ENCODE results near the gene WAC.
A peak's percentile ranks its signal among the peaks of the same experiment; 100 is the strongest.
"Not testable (repeated sequence)": the region's sequence is repeated elsewhere in the genome, so short reads cannot be mapped to it uniquely, and the experiment has no call there.

Gene WAC

DNA sequence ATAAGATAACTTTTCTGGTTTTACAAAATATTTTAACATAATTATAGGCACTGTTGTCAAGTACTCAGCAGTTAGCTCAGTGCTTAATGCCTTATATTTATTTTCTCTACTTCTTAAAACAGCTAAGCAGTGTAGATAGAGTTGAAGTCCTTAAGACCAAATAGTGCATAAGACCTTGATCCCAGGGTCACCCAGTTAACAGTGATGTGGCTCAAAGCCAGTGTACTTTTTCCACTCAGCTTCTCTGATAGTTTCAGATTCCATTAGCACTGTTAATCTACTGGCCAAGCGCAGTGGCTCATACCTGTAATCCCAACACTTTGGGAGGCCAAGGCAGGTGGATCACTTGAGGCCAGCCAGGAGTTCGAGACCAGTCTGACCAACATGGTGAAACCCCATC lies 83.6 kb downstream of the WAC start:
- DNase-seq (ENCODE audit: low spot score), result no peak

DNA sequence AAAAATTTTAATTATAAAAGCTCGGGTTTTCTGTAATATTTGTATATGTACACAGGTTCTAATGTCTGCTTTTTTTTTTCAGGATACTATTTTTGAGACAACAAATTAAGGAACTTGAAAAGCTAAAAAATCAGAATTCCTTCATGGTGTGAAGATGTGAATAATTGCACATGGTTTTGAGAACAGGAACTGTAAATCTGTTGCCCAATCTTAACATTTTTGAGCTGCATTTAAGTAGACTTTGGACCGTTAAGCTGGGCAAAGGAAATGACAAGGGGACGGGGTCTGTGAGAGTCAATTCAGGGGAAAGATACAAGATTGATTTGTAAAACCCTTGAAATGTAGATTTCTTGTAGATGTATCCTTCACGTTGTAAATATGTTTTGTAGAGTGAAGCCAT lies 86.5 kb downstream of the WAC start:
- DNase-seq (ENCODE audit: low spot score), result no peak

DNA sequence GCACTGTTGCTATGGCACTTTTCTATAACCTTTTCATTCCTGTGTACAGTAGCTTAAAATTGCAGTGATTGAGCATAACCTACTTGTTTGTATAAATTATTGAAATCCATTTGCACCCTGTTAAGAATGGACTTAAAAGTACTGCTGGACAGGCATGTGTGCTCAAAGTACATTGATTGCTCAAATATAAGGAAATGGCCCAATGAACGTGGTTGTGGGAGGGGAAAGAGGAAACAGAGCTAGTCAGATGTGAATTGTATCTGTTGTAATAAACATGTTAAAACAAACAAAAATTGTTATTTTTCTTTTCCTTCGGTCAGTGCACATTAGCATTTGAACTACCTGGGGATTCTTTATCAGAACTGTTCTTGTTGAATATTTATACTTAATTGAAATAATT lies 87.3 kb downstream of the WAC start:
- no peak for DNase-seq (ENCODE audit: low spot score)

DNA sequence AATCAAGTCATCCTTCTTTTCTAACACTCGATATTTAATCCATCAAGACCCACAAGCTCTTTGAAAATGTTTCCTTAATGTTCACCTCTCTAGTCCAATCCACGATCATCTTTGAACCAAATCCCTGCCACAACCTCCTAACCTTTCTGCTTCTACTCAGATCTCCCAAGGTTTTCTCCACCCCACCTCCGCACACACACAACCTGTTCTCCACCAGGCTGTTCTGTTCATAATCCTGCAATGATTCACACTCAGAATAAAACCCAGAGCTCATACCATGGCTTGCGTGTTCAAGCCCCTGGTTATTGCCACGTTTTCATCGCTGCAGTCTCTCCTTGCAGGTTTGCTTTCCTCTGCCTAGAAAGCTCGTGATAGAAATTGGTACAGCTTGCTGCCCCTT lies 90.6 kb downstream of the WAC start:
- DNase-seq (ENCODE audit: low spot score), result no peak

DNA sequence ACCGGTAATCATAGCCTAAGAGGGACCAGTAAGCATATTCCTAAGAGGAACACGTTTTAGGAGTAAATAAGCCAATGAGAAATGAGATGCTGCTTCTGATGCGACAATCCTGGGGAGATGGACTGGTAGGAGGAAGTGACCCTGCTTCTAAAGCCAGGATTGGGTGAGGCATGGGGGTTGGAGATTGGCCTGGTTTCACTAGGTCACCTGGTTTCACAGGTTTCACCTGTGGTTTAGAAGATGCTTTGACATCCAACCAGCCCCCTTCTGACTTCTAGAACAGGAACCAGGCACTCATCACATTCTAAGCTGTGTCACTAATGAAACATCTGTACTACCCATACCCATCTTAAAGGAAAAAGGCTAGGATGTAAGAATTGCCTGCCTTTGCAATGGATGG lies 91.4 kb downstream of the WAC start:
- no peak for DNase-seq (ENCODE audit: low spot score)

DNA sequence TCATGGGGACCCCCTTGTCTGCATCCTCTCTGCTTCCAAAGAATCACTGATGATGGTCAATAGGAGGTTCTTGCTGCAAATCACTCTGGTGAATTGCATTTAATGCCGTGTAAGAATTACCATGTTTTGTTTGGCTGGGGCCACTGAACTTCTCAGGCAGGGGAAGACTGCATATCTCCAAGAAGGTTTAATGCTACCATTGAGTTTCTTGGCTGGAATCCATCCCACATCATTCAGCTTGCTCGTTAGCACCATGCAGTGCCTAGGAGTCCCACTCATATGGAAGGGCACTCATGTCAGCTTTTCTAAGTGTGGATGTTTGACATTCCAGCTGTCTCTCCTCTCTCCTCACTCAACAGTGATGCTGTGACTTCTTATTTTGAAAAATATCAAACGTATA lies 94.2 kb downstream of the WAC start:
- DNase-seq (ENCODE audit: low spot score), result no peak

DNA sequence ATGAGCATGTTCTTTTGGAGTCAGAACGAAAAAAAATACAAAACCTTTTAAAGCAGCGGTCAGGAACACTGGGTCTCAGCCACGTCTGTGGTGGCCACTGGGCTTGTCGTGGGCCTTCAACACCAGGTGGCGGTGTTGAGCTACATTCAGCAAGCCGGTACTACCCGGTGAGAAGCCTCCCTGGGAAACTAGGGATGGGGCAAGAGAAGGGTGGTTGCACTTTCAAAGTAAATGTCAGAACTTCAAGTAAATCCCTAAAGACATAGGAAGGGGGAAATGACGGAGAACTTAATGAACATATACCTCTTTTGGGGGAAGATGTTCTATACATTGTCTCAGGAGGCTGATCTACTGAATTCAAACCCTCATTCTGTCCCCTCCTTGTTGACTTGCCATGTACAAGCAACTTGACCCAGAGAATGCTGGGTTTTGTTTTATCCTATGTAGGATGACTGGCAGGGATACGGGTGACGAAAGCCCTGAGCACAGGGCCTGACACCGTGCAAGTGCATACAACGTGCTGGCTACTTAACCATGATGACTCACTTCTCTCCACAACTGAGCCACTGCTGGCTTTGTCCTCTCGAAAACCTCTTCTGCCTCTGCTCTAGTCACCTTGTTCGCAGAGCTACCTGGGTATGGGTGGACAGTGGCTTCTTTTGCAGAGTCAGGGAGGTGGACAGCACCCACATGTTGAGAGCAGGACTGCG lies 95.4 kb downstream of the WAC start:
- DNase-seq (ENCODE audit: low spot score), result peak; percentile 66

DNA sequence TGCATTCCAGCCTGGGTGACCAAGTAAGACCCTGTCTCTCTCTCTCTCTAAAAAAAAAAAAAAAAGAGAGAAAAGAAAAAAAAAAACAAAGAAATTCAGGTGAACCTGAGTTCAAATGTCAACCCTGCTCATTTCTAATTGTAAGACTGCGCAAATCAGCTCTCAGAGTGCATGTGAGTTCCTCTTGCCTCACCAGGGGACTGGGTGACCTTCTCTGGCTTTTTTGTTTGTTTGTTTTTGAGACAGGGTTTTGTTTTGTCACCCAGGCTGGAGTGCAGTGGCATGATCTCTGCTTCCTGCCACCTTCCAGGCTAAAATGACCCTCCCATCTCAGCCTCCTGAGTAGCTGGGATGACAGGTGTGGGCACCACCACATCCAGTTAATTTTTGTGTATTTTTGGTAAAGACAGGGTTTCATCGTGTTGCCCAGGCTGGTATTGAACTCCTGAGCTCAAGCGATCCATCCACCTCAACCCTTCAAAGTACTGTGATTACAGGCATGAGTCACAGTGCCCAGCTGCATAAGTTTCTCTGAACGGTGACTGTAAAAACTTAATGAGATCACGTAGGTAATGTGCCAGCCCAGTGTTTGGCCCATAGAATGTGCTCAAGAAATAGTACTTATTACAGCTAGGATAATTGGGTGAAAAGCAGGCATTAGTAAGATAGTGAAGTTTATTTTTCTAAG lies 99.1 kb downstream of the WAC start:
- DNase-seq (ENCODE audit: low spot score), result peak; percentile 35

DNA sequence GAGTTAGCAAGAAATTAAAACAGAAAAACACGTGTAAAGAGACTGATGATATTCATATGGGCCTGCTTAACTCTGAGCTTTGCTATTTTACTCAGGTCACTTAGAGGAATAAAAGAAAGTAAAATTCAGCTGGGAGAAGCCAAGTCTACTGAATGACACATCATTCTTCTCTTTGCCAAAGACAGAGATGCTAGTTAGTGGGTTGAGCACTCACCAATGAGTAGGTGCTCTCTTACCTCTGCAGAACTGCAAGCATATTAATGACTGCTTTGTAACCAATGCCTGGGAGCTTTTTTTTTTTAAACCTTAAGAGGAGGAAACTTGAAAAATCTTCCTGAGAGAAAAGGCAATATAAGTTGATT lies 99.6 kb downstream of the WAC start:
- DNase-seq (ENCODE audit: low spot score), result no peak

DNA sequence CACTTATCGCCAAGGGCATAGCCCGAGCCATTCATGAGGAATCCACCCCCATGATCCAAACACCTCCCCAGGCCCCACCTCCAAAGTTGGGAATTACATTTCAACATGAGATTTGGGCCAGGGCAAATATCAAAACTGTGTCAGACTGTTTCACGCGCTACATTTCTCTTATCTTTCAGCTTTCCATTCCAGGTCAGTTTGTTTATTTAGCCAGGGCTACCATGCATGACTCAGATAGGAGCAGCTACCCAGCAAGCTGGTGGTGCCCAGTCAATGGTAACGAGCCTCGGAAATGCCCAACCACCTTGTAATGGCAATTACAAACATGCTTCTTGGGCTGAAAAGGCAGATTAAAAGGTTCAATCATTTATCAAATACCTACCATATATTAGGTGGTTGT lies 100.8 kb downstream of the WAC start:
- no peak for DNase-seq (ENCODE audit: low spot score)

DNA sequence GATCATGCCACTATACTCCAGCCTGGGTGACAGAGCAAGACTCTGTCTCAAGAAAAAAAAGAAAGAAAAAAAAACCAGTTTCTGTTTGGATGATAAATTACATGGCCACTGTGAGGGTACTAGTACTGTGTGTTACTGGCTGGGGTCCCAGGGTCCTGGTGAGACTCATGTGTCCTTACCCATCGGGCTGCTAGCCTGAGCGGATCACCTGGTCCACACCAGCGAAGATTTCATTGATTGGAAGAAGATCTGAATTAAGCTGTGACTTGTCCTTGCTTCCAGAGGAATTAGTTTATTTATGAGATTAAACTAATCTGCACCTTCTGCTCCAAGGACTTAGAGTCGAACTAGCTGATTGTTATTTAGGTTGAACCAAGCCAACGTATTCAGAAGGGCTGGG lies 104.4 kb downstream of the WAC start:
- DNase-seq (ENCODE audit: low spot score), result no peak

DNA sequence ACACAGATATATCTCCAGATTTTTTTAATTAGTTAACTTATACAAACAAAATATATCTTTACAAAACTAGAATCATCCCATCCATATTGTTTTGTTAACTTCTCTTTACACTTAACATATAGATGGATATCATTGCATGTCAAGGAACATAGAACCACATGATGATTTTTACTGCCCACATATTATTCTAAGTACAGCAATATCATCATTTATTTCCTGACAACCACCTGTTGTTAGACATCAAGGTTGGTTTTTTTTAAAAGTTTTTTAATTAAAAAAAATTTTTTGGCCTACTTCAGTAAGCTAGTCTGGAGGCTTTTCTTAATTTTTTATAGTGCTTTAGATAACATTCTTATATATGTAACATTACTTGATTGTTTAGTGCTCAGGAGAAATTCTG lies 105.5 kb downstream of the WAC start:
- no peak for DNase-seq (ENCODE audit: low spot score)

DNA sequence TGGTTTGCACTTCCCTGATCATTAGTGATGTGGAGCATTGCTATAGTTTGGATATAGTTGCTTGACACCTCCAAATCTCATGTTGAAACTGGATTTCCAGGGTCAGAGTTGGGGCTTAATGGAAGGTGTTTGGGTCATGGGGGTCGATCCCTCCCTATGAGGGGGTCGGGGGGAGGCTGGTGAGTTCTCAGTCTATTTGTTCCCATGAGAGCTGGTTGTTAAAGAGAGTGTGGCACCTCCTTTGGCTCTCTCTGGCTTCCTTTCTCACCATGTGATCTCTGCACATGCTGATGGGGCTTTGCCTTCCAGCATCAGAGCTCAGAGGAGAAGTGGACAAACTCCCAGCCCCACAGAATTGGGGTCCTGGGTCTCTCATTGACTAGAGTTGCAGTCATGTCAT lies 107.6 kb downstream of the WAC start:
- DNase-seq (ENCODE audit: low spot score), result no peak

DNA sequence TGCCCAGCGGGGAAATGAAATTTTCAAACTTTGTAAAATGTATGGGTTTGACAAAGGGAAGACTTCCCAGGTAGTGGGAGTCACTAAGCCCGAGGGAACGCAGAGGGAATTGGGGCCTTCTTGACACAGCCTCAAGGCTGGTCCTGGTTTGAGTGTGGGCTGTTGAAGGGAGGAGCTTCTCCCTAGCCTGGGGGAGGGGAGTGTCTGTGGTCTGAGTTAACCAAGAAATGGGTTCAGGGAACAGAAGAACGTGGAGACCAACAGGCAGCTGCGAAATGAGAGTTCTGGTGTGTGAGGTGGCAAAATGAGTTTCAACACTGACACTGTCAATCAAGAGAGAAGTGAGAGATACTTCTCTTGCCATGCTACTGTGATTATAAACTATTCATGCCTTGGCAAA lies 111.7 kb downstream of the WAC start:
- no peak for DNase-seq (ENCODE audit: low spot score)

DNA sequence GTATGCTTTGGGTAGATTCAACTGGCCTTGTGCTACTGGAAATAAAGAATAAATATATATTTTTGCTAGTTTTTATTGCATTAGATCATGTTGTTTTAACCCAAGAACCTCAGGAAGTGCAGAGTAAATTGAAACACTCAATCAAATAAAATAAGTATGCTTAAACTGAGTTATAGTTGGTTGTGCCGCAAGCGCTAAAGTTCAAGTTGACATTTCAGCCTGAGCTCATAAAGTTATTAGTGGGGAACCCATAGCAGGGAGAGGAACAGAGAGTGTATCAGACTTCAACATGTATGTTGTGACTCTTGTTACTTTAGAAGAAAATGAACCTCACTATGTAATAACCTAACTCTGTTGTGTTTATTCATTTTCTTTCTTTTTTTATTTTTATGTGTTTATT lies 119.2 kb downstream of the WAC start:
- no peak for DNase-seq (ENCODE audit: low spot score)

DNA sequence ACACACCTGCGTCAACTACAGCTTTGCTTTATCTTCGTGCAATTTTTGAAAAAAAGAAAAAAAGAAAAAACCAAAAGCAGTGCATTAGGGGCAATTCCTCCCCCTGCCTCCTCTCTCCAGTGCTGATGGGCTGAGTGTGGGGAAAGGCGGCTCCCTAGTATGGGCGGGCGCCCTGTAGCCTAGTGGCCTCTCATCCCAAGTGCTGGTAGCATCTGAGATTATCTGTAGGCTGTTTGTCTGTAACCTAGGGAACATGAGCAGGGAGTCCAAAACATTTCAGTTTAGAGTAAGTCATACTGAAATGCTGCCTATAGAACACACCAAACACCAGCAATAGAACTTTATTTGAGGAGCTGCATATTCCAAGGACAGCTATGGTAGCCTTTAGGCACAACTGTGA lies 119.8 kb downstream of the WAC start:
- no peak for DNase-seq (ENCODE audit: low spot score)

DNA sequence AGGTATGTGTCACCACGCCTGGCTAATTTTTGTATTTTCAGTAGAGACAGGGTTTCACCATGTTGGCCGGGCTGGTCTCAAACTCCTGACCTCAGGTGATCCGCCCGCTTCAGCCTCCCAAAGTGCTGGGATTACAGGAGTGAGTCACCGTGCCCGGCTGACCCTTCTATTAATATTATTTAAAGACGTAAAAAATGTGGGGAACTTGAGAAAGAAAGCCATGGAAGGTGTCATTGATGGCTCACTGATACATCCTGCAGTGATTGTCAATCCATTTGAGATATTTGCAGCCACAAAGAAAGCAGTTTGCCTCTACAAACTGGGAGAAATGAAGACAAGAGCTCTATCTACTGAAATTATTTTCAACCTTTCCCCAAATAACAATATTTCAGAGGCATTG lies 125.9 kb downstream of the WAC start:
- DNase-seq (ENCODE audit: low spot score), result not testable (repeated sequence)

DNA sequence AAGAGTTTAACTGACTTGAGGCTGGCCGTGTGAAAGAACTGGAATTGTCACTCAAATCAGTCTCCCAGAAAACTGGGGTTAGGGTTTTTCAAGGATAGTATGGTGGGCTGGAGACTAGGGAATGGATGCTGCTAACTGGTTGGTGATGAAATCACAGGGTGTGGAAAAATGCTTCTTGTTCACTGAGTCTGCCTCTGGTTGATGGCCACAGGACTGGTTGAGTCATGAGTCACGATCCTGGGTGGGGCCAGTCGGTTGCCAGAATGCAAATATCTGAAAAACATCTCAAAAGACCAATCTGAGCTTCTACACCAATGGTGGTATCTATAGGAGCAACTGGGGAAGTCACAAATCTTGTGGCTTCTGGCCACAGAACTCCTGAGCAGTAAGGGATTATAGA lies 128.1 kb downstream of the WAC start:
- DNase-seq (ENCODE audit: low spot score), result peak; percentile 56

DNA sequence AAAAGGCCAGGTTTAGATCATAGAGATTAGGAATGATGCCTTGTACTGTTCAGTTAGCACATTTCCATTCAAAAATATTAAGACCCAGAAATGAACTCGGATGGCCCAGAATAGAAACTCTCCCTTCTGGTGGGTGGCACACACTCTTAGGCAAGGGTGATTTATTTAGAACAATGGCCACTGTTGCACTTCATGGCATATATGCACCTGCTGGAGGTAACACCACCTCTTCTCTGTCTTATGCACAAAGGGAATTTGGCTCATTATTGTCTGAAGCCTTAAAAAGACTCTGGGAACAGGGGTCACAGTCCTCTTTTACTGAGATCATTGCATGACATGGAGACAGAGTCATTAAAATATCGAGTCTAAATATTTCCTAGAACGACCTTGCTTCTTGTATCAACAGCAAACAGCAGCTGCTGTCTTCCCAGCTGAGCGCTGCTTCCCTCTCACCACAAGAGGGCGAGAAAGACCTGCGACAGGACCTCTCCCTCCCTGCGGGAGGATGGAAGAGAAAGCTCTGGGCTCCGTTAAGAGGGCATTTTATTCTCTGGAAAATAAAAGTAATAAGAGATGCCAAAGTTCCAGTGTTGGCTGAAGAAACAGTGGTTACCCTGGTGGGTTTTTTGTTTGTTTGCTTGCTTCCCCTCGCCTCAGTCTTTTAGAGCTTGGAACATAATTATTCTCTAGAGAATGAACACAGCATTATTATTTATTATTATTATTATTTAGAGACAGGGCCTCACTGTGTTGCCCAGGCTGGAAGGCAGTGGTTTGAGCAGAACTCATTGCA lies 130.9 kb downstream of the WAC start:
- DNase-seq (ENCODE audit: low spot score), result peak; percentile 81

DNA sequence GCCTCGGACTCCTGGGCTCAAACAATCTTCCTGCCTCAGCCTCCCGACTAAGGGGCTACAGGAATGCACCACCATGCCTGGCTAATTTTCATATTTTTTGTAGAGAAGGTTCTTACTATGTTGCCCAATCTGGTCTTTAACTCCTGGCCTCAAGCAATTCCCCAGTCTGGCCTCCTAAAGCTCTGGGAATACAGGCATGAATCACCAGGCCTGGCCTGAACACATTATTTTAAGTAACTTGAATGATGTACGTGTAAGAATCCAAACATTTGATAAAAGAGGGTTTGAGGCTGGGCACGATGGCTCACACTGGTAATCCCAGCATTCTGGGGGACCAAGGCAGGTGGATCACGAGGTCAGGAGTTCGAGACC lies 131.4 kb downstream of the WAC start:
- DNase-seq (ENCODE audit: low spot score), result no peak

DNA sequence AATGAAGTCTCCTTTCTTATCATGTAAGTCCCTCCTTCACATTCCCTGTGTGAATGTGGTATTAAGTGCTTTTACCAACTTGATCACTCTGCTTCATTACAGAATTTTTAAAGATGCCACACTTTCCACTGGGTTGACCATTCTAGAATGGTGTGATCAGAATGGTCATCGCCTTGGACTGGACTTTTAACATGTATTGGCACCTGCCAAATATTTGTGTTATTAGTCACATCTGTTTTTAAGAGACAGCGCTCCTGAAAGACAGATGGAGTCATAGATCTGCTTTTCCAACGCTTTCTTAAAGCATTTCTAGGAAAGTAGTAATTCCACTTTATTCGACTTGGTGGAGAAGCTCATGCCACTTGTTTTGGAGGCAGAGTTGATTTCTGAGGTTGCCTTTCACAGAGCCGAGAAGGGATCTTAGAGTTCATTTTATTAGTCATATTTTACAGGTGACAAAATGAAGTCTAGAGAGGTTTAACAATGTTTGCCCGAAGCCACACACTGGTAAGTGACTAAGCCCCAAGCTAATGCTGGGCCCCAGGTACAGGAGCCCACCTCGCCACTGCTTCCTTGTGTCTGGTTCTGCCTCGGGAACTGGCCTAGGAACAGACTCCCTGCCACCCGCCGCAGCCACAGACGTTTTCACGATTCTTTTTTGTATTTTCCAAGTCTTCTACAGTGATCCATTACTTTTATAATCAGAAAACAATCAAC lies 134.0 kb downstream of the WAC start:
- no peak for DNase-seq (ENCODE audit: low spot score)

DNA sequence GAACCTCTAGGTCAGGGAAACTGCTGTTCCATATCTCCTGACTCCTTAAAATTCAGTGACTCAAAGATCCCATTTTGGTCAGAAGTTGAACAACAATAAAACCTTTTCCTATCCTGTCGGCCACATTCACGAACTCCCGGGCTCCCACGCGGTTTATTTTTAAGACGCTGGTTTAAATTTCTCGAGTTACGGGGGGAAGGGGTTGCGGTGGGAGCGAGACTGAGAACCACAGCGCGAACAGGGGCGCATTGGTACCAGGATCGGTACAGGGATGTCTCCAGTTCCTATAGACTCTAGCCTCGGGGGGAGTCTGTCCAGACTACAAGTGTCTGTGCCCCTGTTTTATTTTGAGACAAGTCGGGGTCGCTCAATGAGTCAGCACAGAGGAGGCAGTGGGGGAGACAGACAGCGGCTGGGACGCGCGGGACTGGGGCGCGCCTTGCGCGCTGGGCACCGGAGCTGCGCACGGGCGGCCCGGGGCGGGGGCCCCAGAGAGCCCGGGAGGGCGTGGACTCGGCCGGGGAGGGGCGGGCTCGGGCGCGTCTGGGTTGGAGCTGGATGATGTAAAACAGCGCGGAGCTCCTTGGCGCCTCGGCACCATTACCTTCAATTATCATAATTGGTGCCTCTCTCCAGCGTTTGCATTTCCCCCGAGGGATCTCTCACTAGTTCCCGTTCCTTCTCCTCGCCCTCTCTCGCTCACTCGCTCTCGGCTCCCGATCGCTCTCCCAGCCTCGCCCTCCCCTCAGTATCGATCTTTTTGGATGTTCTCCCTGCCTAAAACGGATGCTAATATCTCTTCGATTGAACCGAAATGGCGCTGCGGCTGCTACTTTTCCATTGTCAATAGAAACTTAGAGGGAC lies 135.7 kb downstream of the WAC start:
- DNase-seq (ENCODE audit: low spot score), result peak; percentile 48
